Posterior vena cava (tissue), 2 donors: ENCODE measurements around the gene CDH13. TPM values are rescaled to one million over a fixed set of nuclear protein-coding genes. Genes with fewer than 3 reads are reported as not detected.

Experiments used
- DNase-seq: peaks from one replicate; pipeline ENCODE4 v3.0.0-alpha.2; 2020; ENCODE audit warnings: low spot score
- intact Hi-C, 2 donors: fragments of 100-400 bp; cut with DNase I; formaldehyde crosslinking; loops; one replicate each; pipeline versions ENCODE4 v1.14.1 to v1.14.2; 2022 to 2023
- total RNA-seq, 2 donors: library from RNA; stranded (reverse); fragmentation: NEBNext Ultra II Directional; extraction: Animal tissue kit (Norgen Biotek cat#: 25700); gene quantifications; one replicate each; pipeline ENCODE4 v1.2.1, GENCODE V29; 2021
- donor health status: DM: yes; HTN: yes; CAD: no.
- donor health status: DM: yes; HTN: yes; CAD: no.

The CDH13 gene
- total RNA-seq, 2 donors from 2014 or later: 32.0 to 81.7 TPM

DNA sequence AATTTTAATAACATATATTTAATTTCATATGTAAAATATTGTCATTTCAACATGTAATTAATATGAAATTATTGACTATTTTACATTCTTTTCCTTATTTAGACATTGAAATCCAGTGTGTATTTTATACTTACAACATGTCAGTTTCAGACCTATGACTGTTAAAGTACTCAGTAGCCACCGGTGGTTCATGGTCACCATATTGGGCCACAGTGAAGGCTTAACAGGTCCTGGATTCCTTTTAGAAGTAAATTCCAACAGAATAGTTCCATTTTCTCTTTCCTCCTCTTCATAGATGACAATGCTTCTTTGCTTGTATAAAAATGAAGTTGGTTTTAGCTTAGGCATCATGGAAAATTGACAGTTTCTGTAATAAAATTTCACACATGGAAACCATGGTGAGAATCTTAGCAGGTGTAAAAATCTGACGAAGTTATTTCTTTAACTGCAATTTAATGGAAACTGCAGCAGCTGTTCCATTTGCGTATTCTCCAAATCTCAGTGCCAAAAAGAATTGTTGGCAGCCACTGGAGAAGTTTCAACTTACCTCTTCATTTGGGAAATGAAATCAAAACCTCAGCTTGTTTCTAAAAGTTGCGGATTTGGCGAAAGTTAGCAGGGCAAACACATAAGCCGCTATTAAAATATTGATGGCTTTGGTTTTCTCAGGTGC is 231.1 kb downstream of the CDH13 start:
- intact Hi-C loops: no loop called here
- no peak for DNase-seq

DNA sequence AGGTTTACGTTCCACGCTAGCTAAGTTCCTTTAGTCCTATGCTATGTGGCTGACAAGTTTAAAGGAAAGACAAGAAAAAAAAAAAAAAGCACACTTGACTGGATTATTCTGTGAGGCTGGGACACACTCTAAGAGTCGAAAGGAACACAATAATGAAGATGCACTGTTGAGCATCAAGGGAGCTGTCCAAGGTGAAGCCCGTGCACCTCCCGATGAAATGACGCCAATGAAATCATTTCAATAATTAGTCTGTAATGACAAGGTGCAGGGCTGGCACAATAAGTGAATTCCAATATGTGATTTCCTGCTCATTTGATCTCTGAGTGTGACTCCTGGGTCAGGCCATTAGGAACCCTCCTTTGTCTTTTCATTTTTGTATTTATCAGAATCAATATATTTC is 232.9 kb downstream of the CDH13 start:
- intact Hi-C loops: no loop called here
- DNase-seq: no peak

DNA sequence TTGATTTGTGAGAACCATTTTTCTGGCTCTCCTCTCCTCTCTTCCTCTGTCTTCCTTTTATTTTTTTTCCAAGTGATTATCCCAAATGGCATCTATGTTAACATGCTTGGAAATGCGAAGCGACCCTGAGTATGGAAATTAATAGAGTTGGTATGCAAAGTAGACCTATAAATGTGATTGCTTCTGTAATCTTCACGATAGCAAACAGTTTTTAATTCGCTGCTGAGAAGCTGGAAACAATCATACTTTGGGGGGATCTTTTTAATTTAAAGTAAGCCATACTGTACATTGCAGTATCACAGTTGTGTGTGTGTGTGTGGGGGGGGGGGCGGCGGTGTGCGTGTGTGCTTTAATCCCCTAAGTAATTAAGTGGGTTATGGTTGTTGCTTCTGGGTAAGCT is 233.3 kb downstream of the CDH13 start:
- intact Hi-C loops: no loop called here
- DNase-seq: no peak

DNA sequence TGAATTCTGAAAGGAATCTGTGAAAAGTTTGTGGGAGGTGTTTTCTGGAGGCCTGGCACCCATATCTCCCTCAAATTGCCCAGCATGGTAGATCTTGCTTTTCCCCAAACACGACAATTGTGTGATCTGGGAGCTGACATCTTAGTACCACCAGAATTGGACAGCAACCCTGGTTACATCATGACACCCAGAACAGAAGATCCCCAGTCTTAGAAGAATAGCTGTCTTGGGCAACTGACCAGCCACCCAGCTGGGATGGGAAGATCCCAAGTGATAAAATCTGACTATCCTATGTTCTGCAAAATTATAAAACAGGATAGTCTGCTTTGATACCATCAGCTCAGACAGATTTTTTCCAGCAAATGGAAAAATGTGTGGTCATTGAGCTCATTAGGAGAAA is 235.3 kb downstream of the CDH13 start:
- intact Hi-C loops: no loop called here

DNA sequence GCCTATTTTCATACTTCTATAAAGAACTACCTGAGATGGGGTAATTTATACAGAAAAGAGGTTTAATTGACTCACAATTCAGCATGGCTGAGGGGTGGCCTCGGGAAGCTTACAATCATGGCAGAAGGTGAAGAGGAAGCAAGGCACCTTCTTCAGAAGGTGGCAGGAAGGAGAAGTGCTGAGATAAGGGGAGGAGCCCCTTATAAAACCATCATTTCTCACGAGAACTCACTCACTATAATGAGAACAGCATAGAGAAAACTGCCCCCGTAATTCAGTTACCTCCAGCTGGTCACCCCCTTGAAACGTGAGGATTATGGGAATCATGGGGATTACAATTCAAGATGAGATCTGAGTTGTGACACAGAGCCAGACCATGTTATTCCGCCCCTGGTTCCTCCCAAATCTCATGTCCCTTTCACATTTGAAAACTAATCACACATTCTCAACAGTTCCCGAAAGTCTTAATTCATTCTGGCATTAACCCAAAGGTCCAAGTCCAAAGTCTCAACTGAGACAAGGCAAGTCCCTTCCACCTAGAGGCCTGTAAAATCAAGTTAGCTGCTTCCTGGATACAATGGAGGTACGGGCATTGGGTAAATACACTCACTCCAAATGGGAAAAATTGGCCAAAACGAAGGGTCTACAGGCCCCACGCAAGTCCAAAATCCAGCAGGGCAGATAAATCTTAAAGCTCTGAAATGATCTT is 237.7 kb downstream of the CDH13 start:
- DNase-seq: no peak
- intact Hi-C loops: no loop called here

More for the DNA sequence above, 235.3 kb downstream of the CDH13 start:
- DNase-seq: no peak

DNA sequence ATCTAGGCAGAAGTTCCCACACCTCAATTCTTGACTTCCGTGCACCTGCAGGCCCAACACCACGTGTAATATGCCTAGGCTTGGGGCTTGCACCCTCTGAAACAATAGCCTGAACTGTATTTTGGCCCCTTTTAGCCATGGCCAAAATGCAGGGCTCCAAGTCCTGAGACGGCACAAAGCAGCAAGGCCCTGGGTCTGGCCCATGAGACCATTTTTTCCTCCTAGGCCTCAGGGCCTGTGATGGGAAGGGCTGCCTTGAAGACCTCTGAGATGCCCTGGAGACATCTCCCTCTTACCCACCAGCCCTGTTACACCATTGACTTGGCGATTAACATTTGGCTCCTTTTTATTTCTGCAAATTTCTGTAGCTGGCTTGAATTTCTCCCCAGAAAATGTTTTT is 238.6 kb downstream of the CDH13 start:
- intact Hi-C loops: no loop called here
- DNase-seq: no peak

DNA sequence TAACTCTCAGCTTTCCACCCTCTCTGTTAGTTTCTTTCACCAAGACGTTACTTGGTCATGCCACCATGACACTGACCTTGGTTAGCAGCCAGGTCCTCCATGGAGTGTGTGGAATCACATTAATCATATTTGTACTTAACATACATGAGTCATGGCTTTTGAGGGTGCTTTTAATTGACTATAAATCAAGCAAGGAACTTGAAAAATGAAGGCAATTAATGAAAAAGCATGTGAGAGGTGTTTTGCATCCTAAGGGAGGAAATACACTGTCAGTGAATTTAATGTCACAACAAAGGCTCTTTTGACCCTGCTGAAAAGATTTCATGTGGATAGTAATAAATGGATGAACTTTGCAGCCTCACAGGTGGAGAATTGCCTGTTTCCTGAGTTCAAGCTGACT is 240.7 kb downstream of the CDH13 start:
- no peak for DNase-seq
- intact Hi-C loops: no loop called here

DNA sequence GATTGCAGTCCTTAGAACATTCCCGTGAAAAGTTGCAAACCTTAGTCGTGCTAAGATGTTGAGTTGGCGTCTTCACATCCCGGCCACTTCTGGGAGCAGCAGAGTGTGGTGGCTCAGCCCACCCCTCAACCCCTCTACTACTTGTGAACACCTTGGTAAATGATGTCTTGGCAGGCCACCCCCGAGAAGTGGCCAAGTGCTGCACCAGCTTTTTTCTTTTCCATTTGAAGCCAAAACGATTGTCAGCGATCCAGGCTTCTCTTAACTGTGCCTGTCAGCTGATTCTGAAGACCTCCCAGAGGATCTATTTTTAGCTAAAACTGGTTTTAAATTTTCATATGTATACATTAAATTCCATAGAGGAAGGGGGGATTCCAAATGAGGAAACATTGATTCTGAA is 247.5 kb downstream of the CDH13 start:
- no peak for DNase-seq
- intact Hi-C loops: no loop called here

DNA sequence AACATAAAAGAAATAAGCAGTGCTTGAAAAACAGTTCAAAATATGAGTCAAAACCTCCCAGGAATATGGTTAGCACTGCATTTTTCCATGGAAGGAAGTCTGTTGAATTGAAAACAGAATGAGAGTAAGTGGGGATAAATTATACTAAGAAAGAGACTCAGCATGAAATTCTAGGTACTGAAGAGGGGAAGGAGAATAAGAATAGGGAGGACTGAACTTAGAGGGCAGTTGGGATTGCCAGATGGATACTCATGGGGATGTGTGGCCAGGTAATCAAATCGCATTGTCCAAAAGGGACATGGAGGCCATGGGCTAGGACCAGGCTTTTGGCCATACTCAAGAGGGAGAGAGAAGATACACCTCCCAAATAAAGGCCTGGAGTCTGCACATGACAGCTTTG is 247.9 kb downstream of the CDH13 start:
- no peak for DNase-seq
- intact Hi-C loops: no loop called here

DNA sequence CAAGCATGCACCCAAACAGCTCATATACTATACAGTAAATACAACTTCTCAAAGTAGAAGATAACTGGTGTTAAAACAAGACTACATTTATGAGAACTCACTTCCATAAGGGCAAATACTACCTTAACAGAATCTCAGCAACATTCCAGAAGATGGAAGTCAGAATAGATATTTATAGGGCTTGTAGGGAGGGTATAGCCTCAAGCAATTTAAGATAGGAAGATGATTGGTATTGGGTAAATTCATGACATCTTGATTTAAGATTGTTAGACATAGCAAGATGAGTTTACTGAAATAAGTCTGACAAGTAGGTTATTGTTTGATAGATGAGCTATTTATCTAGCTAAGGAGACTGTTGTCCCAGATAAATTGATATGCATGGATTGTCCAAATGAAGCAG is 250.2 kb downstream of the CDH13 start:
- DNase-seq: no peak
- intact Hi-C loops: no loop called here

DNA sequence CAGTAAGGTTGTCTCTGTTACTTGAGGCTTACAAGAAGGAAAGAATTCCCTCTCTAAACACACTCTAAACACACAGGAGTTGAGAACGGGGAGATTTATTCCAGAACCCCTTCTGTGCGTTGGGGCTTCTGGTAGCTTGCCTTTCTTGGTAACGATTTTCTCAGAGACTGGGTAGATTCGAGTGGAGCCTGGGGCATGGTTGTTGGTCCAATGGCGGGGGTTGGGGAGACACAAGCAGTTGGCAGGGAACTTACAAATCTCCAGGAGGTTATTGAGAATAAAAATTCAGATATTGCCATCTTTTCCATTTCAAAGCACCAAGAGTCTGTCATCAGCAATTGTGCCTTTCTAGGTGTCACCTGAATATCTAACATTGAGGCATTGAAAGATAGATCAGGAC is 251.7 kb downstream of the CDH13 start:
- intact Hi-C loops: no loop called here
- DNase-seq: no peak

DNA sequence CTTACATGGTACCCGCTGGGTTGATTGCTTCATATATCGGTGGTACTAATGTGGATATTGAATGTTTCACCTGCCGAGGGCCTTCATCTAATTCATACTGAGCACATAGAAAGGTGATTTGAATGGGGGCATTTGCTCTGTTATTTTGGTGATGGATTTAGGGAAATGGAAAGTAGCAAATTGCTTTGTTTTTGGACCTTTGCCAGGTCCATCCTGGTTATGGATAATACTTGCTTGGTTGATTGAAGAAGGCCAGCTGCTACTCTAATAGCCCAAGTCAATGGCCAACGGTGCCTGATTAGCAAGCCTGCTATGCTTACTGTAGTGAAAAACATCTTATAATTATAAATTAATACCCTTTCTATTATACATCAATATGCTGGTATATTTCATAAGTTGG is 253.6 kb downstream of the CDH13 start:
- no peak for DNase-seq
- intact Hi-C loops: no loop called here

DNA sequence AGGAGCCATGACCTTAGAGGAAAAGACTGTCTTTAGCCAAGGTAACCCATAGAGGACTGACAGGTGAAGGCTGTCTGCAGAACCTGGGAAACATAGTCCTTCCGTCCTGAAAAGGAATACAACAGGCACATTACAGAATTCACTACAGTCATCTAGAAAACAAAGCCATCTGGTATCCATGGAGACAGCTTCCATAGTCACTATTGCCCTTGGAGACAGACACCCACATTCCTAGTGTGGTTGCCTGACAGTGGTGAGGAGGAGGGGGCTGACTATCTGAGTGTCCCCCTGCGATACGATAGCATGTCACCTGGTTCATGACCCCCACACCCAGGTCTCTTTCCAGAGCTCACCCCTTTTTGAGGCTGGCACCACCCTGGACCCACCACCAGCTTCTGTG is 254.7 kb downstream of the CDH13 start:
- no peak for DNase-seq

DNA sequence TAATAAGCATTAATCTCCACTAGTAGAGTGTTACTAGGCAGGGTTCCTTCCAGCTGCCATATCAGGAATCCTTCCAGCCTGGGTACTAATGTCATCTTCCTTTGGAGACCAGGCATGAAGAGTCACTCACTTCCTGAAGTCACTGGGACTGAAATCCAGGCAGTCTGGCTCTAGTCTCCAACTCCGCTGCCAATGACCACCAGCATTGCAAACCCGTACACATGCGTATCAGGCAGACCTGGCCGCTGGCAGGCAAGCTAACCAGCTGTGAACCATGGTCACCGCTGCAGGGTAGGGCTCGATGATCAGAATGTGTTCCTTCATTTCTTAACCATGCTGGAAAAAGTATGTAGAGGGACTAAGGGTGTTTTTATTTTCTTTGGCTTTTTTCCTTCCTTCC is 255.5 kb downstream of the CDH13 start:
- intact Hi-C loops: no loop called here
- DNase-seq: no peak

More for the DNA sequence above, 254.7 kb downstream of the CDH13 start:
- intact Hi-C loops: no loop called here

DNA sequence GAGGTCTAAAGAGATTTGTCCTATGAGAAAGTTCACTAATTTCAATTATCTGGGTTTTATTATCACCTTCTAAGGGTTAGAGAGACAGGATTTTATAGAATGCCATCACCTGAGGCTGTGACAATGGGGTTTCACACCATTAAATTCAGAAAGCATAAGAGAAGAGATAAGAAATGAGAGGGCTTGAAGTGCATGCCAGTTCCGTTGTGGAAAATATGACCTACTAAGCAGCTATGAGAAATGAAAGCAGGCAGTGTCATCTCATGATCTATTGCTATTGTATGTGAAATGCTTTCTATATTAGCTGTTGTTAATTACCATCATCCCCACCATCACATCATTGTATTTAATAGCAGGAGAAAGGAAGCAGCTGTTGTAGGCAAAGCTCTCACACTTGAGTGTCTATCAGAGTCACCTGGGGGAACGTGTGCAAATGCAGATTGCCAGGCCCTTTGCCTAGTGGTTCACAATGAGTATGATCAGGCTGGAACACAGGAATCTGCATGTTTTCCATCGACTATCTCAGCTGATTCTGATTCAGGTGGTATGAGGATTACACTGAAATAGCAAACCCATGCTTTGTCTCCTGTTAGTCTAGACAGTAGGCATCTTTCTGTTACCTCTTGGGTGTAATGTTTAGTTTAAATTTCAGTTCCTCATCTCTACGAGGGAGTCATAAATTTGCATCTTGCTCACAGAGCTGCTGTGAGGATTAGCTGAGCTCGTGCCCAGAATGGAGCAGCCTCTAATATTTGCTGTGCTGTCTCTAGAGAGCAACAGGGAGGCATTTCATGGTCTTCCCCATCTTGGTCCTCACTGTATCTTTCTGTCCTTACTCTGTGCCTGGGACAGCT is 256.4 kb downstream of the CDH13 start:
- intact Hi-C loops: no loop called here
- DNase-seq: no peak

DNA sequence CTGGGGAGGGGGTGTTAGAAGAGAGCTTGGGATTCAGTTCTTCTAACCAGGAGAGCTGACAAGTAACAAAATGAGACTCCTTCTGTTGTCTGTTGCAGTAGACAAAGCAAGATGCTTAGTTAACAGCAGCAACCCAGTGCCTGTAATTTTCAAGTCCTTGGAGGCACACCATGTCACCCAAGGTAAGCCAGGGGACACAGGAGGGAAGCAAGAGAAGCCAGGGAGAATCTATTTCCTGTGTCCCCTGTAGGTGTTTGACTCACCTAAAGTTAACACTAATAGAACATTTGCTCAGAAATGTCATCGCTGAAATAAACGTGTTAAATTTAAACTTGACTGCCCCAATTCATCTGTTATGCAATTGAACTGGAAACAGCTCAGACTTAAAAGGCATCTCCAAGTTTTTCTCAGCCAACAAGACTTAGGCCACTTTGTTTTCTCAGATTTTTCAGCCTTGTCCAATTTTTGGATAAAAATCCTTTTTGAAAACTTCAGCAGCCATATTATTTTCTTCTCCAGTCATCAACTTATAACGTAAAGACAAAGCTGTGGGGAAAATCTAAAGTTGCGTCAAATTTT is 257.6 kb downstream of the CDH13 start:
- no peak for DNase-seq
- intact Hi-C loops: no loop called here

DNA sequence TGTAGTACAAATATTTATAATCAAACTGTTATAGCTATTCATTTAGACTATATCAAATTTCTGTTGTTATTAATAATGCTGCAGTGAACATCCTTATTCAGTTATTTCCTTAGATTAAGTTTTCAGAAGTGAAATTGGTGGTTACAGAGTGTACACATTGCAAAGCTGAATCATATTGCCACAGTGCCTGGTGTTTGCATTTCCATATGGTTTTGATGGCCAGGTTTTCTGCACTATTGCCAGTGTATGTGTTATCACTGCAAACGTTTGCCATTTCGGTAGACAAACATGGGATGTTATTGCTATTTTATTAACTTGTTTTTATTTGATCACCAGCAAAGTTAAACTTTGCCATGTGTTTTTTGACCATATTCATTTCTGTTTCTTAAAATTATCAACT is 259.4 kb downstream of the CDH13 start:
- intact Hi-C loops: no loop called here
- DNase-seq: no peak

DNA sequence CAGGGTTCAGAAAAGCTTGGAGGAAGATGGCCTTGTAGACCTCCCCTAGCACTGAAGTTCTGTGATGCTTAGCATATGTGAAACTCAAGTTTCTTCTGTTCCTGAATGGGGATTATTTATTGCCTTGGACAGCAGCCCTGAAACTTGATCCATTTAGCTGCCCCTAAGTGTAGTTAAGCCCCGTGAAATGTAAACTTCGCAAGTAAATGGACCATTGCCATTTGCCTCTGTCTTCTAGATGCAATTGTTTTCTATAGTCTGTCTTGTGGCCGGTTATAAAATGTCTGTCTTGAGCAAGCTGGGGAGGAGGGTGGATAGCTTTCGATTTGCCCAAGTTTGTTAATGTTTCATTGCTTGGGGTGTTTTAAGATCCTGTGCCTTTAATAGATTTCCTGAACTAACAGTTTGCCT is 261.8 kb downstream of the CDH13 start:
- DNase-seq: no peak
- intact Hi-C loops: no loop called here

DNA sequence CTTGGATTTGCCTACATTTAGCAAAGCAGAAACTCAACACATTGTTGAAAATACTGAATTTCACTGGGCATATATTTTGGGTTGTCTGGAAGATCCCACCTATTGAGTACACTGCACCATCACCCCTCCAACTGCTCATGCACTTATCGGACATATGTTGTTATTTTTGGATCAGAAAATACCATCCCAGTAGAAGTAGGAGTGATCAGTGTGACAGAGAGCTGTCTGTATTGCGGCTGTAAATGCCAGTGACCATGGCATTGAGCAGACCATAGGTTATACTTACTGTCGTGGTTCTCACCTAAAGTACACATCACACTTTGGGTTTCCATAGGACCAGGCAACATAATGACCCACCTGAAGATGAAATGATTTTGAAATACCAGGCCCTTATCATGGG is 264.7 kb downstream of the CDH13 start:
- intact Hi-C loops: no loop called here
- no peak for DNase-seq

DNA sequence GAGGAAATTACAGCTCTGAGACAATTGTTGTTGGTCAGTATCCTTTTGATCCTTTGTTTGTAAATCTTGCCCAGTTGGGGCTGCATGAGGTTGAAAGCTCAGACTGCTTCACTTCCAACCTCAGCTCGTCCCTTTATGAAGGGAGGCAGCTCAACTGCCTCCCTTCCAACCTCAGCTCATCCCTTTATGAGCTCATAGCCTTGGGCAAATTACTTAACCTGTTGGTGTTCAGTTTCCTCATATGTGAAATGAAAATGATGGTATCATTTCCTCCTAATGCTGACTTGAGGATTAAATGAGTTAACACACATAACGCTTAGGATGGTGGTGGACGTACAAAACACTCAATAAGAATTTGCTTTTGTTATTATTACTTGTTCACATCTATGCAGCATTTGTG is 265.1 kb downstream of the CDH13 start:
- no peak for DNase-seq
- intact Hi-C loops: no loop called here
